ENCODE data around the gene LRP1. TPM values are rescaled to one million over a fixed set of nuclear protein-coding genes. Genes with fewer than 3 reads are reported as not detected.

The LRP1 gene
- total and polyA plus RNA-seq, 8 donors = 12.2 to 89.4 (median 24.1) TPM

DNA sequence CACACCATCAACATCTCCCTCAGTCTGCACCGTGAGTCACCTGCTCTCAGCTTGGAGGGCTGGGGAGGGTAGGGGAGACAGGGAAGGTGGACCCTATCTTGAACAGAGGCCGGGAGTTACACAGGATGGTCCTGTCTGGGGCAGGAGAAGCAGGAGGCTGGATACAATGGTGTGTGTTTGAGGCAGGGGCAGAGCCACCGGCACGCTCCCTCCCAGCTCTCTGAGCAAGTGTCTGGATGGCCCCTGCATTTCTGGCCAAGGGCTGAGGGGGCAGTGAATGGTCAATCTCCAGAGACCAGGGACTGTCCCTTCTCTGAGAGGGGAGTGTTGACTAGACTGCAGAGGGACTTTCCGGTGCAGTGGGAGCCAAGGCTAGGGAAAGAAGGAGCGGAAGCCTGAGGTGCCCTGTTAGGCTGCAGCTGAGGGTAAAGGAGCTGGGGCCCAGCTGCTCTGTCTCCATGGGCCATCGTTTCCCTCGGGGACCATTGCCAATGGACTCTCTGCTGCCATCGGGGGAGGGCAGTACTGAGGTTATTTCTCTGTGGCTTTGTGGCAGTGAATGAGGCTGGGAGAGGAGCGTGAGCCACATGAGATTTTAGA, 17.3 kb downstream of the LRP1 start:
- Histone ChIP-seq H3K4me1 (no peaks in the 10 kb centered on the region), H3K36me3 (peaks cover 0 to 15% (median 0%) of the 10 kb centered on the region in 3 donors), H3K27me3 (no peaks in the 10 kb centered on the region), H3K9me3 (no peaks in the 10 kb centered on the region), H3K27ac (no peak overlapping the region), H3K4me3 (no peak overlapping the region)
- DNase-seq (no peak), FAIRE-seq (no peak), ATAC-seq (peak in 1 of 4 donors; percentile 27)
- intact Hi-C loops (cut with DNase I) = no loop called here
- 74 to 84% methylated on average over 10 of the region's 10 CpGs for WGBS, 2 donors
- no peak for TF ChIP-seq CTCF (IDR thresholded peaks at IDR 0.05)

DNA sequence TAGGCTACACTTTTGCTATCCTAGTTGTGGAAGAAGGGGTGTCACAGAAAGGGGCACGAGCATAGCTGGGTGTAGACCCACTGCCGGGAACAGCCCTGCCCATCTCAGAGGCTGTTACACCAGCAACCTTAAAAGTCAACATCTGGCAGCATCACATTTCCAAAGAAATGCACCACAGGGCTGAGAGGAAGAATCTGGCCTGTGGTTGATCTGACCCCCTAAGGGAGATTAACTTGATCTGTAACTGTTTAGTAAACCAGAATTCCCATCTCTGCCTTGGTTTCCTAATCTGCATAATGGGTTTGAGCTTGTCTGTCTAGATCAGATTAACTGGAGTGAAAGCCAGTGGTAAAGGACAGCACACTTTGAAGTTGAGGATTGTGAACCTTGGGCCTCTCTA, 17.8 kb downstream of the LRP1 start:
- ATAC-seq = no peak
- H3K9me3 ChIP-seq = no peaks in the 10 kb centered on the region
- no peak overlapping the region for H3K4me3 ChIP-seq
- H3K27ac ChIP-seq = no peak overlapping the region
- WGBS, 2 donors = 70 to 78% methylated on average over 2 of the region's 2 CpGs
- peaks cover 0 to 15% (median 0%) of the 10 kb centered on the region in 3 donors for H3K36me3 ChIP-seq
- no peaks in the 10 kb centered on the region for H3K27me3 ChIP-seq
- no peak for TF ChIP-seq CTCF (IDR thresholded peaks at IDR 0.05)
- H3K4me1 ChIP-seq = no peaks in the 10 kb centered on the region
- no peak for DNase-seq
- no peak for FAIRE-seq
- intact Hi-C loops (cut with DNase I) = no loop called here

- no peak for FAIRE-seq
- peak in 2 of 4 donors; percentile 30 to 32 for ATAC-seq
- Histone ChIP-seq H3K36me3 (peaks cover 0 to 15% (median 0%) of the 10 kb centered on the region in 3 donors), H3K27me3 (no peaks in the 10 kb centered on the region), H3K4me1 (peaks cover 0 to 1% (median 0%) of the 10 kb centered on the region in 3 donors), H3K4me3 (no peak within 1 kb of the TSS), H3K9me3 (no peaks in the 10 kb centered on the region), H3K27ac (peak within 1 kb of the TSS in 1 of 4 donors; percentile 21)
- DNase-seq = no peak
- TF ChIP-seq CTCF (IDR thresholded peaks at IDR 0.05) = no peak
- 74 to 77% methylated on average over 8 of the region's 8 CpGs for whole genome bisulfite sequencing, 2 donors
- intact Hi-C loops (cut with DNase I) = no loop called here
Observed at GRCh38 chr12:57146961-57147944, 19.0 kb downstream of the LRP1 start, which contains the start of gene LRP1-AS. LRP1-AS (minus strand) TSS chr12:57147619.

DNA sequence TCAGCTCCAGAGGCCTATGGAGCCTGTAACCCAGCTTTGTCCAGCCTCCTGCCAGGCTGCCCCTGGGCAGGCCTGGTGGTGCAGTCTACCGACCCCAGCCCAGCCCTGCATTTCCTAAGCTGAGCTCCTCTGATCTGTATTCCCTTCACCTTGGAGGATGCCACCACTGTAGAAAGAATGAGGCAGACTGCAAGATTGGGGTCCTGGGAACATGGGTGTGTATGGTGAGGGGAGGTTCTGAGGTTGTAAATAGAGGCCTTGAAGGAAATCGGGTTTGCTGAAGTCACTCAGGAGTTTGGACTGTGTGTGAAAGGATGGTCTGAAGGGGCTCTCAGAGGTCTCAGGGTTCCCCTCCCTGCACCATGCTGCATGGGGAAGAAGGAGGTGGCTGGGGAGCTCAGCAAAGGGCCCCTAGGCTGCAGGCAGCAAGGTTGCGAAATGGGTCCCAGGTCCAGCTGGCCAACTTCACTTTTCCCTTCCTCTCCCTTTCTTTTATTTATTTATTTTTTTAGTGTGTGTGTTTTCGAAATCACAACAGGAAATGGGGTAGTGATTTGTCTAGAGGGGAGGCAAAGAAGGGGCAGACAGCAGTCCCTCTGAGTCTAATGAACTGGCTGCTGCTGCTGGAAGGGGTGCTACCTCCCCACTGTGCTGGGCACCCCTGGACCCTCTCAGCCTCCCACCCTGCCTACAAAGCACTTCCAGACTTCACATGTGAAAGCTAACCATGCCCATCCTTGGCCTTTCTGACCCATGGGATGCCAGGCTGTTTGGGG, 20.4 kb downstream of the LRP1 start:
- H3K36me3 ChIP-seq = peaks cover 0 to 15% (median 0%) of the 10 kb centered on the region in 3 donors
- no peaks in the 10 kb centered on the region for H3K9me3 ChIP-seq
- WGBS, 2 donors = 75 to 84% methylated on average over 4 of the region's 4 CpGs
- peak overlapping the region in 1 of 4 donors; percentile 54 for H3K27ac ChIP-seq
- intact Hi-C loops (cut with DNase I) = no loop called here
- FAIRE-seq (no peak), ATAC-seq (peak in 3 of 4 donors; percentile 39 to 58 (median 52)), DNase-seq (peak in 1 of 6 donors; percentile 12)
- no peaks in the 10 kb centered on the region for H3K27me3 ChIP-seq
- no peak for TF ChIP-seq CTCF (IDR thresholded peaks at IDR 0.05)
- H3K4me3 ChIP-seq = no peak overlapping the region
- H3K4me1 ChIP-seq = peaks cover 0 to 2% (median 0%) of the 10 kb centered on the region in 3 donors

Measured in pancreas (tissue), 10 donors.